Stimulated activated CD8-positive, alpha-beta memory T cell treated with anti-CD3 and anti-CD28 coated beads, Interleukin-15, amount 100 ng/mL, for 1 hour (primary cell): Measurements from ENCODE around the gene ORC4.

Experiments used
- DNase-seq: peaks from one replicate; pipeline ENCODE4 v3.0.0-alpha.2; 2020; ENCODE audit warnings: low read depth

ORC4 gene

DNA sequence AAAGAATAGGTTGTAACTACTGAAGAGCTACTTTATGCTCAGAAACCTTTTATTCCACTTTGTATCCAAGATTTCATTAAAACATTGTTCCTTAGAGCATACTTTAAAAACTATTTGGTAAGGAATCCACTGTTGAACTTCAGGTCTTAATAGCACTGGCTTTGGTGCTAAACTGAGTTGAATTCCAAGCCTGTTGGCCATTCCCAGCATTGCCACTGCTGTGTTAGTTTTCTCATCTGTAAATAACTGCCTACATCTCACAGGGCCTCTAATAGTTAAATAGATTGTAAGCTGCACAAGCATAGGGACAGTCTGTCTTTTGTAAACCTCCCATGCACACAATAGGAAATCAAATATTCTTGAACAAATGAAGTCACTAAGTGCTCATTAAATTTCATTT is 86.6 kb downstream of the ORC4 start:
- DNase-seq: no peak

DNA sequence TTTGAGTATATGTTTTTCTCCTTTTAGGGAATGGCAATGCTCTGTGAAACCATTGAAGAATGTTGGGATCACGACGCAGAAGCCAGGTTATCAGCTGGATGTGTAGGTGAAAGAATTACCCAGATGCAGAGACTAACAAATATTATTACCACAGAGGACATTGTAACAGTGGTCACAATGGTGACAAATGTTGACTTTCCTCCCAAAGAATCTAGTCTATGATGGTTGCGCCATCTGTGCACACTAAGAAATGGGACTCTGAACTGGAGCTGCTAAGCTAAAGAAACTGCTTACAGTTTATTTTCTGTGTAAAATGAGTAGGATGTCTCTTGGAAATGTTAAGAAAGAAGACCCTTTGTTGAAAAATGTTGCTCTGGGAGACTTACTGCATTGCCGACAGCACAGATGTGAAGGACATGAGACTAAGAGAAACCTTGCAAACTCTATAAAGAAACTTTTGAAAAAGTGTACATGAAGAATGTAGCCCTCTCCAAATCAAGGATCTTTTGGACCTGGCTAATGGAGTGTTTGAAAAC is 93.4 kb downstream of the ORC4 start:
- no peak for DNase-seq

DNA sequence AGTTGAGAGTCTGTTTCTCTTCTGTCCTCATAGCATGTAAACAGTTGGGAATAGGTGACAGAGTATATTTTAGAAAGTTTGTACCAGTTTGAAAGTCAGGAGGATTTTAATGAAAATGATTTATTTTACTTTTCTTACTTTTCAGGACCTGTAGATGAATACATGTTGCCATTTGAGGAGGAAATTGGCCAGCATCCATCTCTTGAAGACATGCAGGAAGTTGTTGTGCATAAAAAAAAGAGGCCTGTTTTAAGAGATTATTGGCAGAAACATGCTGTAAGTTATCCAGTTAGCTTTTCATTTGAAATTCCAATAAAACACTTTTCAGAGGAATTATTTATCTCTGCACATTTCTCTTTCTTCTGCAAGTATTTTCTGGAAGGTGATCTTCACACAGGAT is 94.7 kb downstream of the ORC4 start:
- no peak for DNase-seq

DNA sequence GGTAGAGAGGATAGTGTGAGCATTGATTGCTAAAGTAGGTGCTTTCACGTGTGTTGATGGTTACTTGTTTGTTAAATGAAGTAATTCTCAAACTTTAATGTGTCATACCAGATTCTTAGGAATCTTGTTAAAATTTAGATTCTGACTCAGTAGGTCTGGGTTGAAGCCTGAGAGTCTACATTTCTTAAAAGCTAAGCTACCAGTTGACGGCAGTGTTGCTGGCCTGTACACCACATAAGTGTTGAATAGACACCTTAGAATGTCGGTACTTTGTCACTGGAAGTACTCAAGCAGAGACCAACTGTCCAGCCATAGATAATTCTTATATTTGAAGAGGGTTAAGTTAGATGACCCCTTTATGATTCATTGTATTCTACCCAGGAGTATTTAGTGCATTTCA is 95.9 kb downstream of the ORC4 start:
- DNase-seq: no peak

DNA sequence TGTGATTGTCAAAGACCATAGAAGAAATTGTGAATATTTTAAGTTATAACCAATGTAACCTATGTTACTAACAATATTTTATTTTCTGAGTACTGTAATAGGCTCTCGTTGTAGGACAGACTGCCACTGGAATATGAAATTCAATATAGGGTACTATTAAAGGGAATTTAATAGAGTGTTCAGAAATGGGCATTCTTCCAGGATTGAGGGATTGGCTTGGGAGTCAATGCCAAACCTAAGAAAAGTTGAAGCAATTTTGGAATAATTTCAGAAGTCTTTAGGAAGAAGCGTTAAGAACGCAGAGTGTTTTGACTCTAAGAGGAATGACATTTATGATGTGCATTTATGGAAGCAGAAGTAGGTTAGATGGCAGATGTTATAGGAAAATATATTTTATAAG is 96.7 kb downstream of the ORC4 start:
- no peak for DNase-seq

DNA sequence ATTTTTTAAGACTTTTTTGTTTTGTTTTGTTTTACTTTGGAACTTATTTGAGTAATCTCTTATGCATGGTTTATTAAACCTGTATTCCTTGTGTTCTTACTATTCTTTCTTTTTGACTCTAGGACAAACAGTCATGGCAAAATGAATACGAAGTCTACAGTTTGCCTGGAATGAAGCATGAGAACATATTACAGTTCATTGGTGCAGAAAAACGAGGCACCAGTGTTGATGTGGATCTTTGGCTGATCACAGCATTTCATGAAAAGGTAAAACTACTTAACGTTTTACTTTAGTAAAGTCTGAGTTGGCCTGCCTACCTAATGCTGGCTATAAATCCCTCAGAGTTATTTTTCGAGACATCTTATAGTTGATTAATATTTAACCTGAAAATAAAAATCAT is 103.4 kb downstream of the ORC4 start:
- no peak for DNase-seq

DNA sequence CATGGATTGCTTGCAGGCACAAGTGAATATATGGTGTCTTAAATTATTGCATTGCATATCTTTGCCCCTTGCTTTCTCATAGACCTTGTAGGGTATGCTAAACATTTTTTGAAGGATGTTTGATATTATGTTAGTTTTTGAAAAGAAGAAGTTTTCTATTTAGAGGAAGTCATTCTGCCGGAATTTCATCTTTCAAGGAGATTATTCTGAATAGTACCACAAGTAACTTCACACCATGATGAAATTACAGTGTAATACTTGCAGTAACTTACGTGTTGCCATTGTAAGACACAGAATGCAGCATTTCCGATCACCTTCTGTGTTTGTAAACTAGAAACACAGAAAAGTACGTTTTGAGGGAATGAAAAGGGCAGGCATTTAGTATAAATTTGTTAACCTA is 103.8 kb downstream of the ORC4 start:
- no peak for DNase-seq

DNA sequence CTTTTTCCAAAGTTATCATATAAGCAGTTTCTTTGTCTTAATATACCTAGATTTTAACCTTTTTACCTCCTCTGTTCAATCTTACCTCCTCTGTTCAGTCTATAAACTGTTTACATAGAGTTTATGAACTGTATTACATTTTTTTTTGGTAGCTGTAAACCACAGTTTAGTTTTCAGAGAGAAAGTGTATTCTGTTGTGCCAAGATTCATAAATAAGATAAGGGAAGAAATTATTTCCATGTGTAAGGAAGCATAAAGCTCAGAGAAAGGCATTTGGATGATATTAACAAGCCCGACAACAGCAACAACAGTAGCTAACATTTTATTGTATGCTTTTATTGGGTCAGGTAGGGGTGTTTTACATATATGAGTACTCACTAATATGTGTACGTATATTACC is 104.5 kb downstream of the ORC4 start:
- no peak for DNase-seq

DNA sequence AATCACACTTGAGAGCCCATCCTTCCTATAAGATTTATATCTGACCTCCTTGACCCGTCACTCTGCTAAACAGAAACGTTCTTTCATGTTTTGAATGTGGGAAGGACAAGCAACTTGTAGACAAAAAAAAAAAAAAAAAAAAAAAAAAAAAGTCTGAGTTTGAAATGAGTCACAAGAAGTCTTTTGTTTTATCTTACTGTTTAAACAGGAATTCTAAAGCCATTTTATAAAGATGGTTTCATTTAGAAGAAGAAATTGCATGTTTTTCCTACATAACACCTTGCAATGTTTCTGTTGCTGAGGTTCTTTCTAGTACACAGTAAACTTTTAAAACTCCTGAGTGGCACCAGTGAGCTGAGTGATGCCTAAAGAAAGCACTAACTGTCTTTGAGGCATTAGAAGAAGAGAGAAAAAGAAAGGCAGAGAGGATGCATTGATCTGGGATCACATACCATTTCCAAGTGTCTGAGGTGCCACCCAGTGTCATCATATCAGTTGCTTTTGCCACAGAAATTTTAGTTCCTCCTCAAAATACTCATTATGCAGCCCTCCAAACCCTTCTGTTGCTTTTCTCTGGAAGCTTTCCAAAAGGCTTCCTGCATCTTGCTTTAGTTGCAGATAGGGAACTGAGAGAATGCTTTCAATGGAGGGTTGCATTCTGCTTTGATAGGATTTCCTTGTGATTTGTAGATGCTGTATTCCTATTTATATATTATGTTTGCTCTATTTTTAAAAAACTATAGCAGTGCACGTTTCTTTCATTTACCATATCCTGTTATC is 106.6 kb downstream of the ORC4 start:
- DNase-seq: no peak

DNA sequence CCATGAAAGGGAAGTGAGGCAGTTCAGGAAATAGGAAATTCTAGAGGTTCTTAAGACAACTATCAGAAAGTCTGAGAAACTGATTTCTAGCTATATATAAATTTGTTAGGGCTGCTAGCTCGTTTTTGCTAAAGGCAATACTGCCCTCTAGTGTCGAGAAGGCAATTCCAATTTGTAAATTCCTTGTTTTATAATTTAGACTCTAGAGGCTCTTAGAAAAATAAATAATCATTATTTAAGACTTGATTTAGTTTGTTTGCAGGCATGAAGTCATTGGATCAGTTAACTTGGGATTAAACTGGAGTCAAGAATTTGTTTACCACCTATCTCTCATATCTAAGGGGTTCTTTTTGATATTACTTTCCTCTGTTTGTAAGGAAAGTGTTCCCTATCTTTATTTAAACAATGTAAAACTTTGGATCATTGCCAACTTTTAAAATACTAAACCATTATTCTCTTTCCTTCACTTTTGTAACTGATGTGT is 109.5 kb downstream of the ORC4 start:
- DNase-seq: no peak

DNA sequence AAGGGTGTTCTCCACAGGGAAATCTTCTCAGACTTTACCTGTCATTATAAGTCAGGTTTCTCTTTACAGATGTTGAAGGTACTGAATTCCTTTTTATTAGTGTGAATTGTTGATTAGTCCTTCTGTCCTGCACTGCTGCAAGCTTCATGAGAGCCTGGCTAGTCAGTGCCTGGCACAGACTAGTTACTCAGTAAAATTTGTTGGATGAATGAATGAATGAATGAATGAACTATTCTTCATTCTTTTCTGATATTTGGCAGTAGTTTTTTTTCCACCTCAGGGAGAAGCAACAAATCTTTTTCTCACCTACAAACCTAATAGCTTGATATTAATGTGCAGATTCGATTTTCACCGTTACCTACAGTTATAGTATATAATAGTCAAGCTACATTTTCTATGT is 111.4 kb downstream of the ORC4 start:
- DNase-seq: no peak

DNA sequence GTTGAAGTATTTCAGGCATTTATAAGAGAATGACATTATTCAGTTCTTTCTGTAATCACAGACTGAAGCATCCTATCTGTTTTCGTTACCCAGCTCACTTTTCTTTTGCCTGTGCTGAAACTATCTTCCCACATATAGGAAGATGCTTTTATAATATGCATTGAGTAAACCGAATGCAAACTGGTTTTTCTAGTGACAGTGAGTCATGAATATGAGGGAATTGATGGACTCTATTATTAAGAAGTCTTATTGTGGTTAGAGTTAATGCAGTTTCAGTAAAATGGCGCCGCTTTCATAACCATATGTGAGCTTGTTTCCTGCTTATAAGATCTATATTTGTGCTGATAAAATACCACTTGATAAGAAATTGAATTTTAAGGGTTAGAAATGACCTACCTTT is 116.5 kb downstream of the ORC4 start:
- DNase-seq: no peak

DNA sequence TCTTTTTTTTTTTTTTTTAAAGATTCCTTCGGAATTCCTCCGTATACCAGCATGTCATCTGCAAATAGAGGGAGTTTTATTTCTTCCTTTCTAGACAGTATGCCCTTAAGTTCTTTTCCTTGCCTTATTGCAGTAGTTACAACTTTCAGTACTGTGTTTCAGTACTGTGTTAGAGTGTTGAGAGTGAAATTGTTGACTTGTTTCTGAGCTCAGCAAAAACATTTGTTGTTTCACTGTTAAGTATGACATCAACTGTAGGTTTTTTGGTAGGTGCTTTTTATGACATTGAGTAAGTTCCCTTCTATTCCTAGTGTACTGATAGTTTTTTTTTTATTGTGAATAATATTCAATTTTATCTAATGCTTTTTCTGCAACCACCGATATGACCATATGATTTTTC is 131.9 kb downstream of the ORC4 start:
- no peak for DNase-seq

DNA sequence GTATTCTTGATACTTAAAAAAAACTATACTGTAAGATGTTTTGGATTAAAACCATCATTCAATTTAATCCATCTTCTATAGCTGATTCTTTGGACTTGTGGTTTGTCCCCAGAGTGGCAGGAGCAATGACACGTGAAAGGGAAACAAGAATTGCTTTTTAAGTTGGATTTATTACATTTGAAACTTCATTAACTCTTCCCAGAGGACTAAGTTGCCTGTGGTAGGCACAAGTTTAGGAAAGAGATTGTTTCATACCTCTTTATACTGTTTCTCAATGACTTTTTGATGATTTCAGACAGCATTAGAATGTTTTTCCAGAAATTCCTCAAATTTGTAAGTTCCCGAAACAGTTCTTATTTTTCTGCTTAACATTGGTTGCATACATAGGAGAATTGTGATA is 134.4 kb downstream of the ORC4 start:
- DNase-seq: no peak

DNA sequence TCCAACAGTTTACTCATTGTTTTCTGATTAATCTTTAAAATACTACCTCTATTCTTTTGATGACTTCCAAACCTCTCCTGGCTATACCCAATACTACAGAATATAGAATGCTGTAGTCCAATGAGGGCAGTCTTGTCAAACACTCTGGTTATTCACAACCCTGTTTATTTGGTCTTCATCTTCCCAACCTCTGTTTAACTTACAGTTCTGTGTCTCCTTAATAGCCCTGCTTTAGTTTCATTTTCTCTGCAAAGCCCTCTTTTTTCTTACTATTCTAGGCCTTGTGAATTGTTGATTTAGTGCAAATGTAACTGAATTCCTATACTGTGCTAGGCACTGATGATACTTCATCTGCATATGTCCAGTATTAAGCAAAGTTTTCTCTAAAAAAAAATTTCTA is 135.7 kb downstream of the ORC4 start:
- no peak for DNase-seq

DNA sequence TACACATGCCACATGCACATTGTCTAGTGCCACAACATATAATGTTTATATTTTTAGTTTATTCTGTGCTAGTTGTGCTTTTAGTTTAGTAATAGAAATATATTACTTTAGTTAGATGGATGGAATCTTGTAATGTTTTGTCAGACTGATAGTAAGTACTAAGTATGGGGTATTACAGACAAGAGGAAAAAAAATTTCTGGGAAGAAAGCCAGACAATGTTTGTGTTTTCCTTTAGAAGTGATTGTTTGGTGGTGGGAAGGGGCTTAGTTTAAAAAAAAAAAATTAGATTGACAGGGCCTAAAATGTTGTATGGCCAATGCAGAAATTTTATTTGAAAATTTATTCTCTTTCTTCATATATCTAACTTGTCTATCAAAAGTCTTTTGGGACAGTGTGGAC is 137.9 kb downstream of the ORC4 start:
- no peak for DNase-seq
